HepG2 (cell line): Measurements from ENCODE around the gene METTL23. TPM values are rescaled to one million over a fixed set of nuclear protein-coding genes. Genes with fewer than 3 reads are reported as not detected.

Experiments
- microRNA counts: library from miRNA; unstranded; fragments of <30 nt; microRNA quantifications from one replicate; lab custom pipeline; 2015
- microRNA-seq: library from miRNA; unstranded; fragments of <30 nt; microRNA quantifications from one replicate; pipeline ENCODE4, GENCODE V29; 2020
- polyA plus RNA-seq, 8 experiments: library from polyadenylated mRNA; depleted of rRNA in 3 of 8; stranded (reverse) in 7 of 8; unstranded in 1 of 8; fragments of >200 nt; fragmentation: Illumina TruSeq in 4 of 8; extraction: Trizol in 4 of 8; gene quantifications; 2 replicates each; pipeline versions ENCODE4 v1.2.1 to v1.2.3, GENCODE V29; 2011 to 2016; ENCODE audit warnings: low read depth in 4 of 8, missing spikeins in 1 of 8, mixed read lengths in 1 of 8; ENCODE audit not compliant: insufficient read depth in 1 of 8
- small RNA-seq, 3 experiments: library from RNA; depleted of rRNA; stranded (forward); fragments of <200 nt; gene quantifications; one replicate each; pipeline ENCODE3, GENCODE V24; 2012; ENCODE audit warnings: low read depth in 2 of 3, low replicate concordance in 1 of 3; ENCODE audit not compliant: insufficient read length in 3 of 3, insufficient read depth in 2 of 3
- total RNA-seq, 5 experiments: library from RNA; depleted of rRNA; stranded (reverse); fragments of >200 nt; fragmentation: Illumina TruSeq; extraction: Trizol; gene quantifications; 2 replicates each; pipeline ENCODE4 v1.2.3, GENCODE V29; 2016; ENCODE audit warnings: low read depth in 1 of 5

Gene METTL23
- total and polyA plus RNA-seq, 2 of the 13 experiments (the other 11 are each of a cell fraction or from before 2014, with no cell fraction given) = 39.9 to 104 TPM

MicroRNA genes within 50 kb of the gene (microRNA counts, 767-probe panel; counts per million panel counts)
- microRNA hsa-miR-636 (lab: Ali Mortazavi, UCI) = not detected

Small RNA genes lying within 50 kb of the gene (microRNA-seq; reads per million reads assigned to microRNA genes)
- 3.7 reads per million, percentile 25 among the genes with 10 or more reads in this experiment for gene MIR636

Small RNA genes lying within 50 kb of the gene (small RNA-seq; reads per million reads assigned to genes)
- gene AC005837.3 (0 reads per million in 3 experiments), gene RF02271 (0 reads per million in 3 experiments), gene RNU6-97P (0 reads per million in 3 experiments), gene RNY4P36 (0 to 0.97 (median 0) reads per million in 3 experiments)

Other genes starting within 250 kb of the METTL23 start
- gene RHBDF2, start 225.4 kb upstream of the METTL23 start, total RNA-seq (2016; rRNA removed; fragmentation: Illumina TruSeq; extraction: Trizol) = 4.2 and 7.8 TPM in 2 replicates
- gene RHBDF2, start 225.4 kb upstream of the METTL23 start, polyA plus RNA-seq (2011; rRNA removed) = 24.2 and 27.6 TPM in 2 replicates
- gene CYGB, start 189.1 kb upstream of the METTL23 start, total RNA-seq (2016; rRNA removed; fragmentation: Illumina TruSeq; extraction: Trizol) = 27.1 and 28.9 TPM in 2 replicates
- gene CYGB, start 189.1 kb upstream of the METTL23 start, polyA plus RNA-seq (2011; rRNA removed) = 18.9 and 23.3 TPM in 2 replicates
- gene PRCD, start 186.8 kb upstream of the METTL23 start, total RNA-seq (2016; rRNA removed; fragmentation: Illumina TruSeq; extraction: Trizol) = 0.52 TPM in 1 of 2 replicates, not detected in the other
- gene PRCD, start 186.8 kb upstream of the METTL23 start, polyA plus RNA-seq (2011; rRNA removed) = 0.35 and 0.51 TPM in 2 replicates
- gene ST6GALNAC2, start 141.0 kb upstream of the METTL23 start, total RNA-seq (2016; rRNA removed; fragmentation: Illumina TruSeq; extraction: Trizol) = 0.49 and 0.84 TPM in 2 replicates
- 0.12 and 0.30 TPM in 2 replicates for gene ST6GALNAC2, start 141.0 kb upstream of the METTL23 start, polyA plus RNA-seq (2011; rRNA removed)
- gene ST6GALNAC1, start 83.1 kb upstream of the METTL23 start, total RNA-seq (2016; rRNA removed; fragmentation: Illumina TruSeq; extraction: Trizol) = not detected in 2 replicates
- not detected in 2 replicates for gene ST6GALNAC1, start 83.1 kb upstream of the METTL23 start, polyA plus RNA-seq (2011; rRNA removed)
- 28.0 and 44.8 TPM in 2 replicates for gene MXRA7, start 15.9 kb upstream of the METTL23 start, total RNA-seq (2016; rRNA removed; fragmentation: Illumina TruSeq; extraction: Trizol)
- gene MXRA7, start 15.9 kb upstream of the METTL23 start, polyA plus RNA-seq (2011; rRNA removed) = 112 and 139 TPM in 2 replicates
- gene JMJD6, start 233 bp upstream of the METTL23 start, total RNA-seq (2016; rRNA removed; fragmentation: Illumina TruSeq; extraction: Trizol) = 41.0 and 49.1 TPM in 2 replicates
- 33.6 and 36.0 TPM in 2 replicates for gene JMJD6, start 233 bp upstream of the METTL23 start, polyA plus RNA-seq (2011; rRNA removed)
- gene SRSF2, start 10.5 kb downstream of the METTL23 start, total RNA-seq (2016; rRNA removed; fragmentation: Illumina TruSeq; extraction: Trizol) = 249 and 319 TPM in 2 replicates
- gene SRSF2, start 10.5 kb downstream of the METTL23 start, polyA plus RNA-seq (2011; rRNA removed) = 306 and 308 TPM in 2 replicates
- 19.4 and 36.3 TPM in 2 replicates for gene MFSD11, start 11.3 kb downstream of the METTL23 start, total RNA-seq (2016; rRNA removed; fragmentation: Illumina TruSeq; extraction: Trizol)
- gene MFSD11, start 11.3 kb downstream of the METTL23 start, polyA plus RNA-seq (2011; rRNA removed) = 25.2 and 26.1 TPM in 2 replicates
- 0.07 and 0.13 TPM in 2 replicates for gene MGAT5B, start 141.6 kb downstream of the METTL23 start, total RNA-seq (2016; rRNA removed; fragmentation: Illumina TruSeq; extraction: Trizol)
- 0.07 and 0.09 TPM in 2 replicates for gene MGAT5B, start 141.6 kb downstream of the METTL23 start, polyA plus RNA-seq (2011; rRNA removed)